WTC11 (cell line): ENCODE data around the gene HECW1. TPM values are rescaled to one million over a fixed set of nuclear protein-coding genes. Genes with fewer than 3 reads are reported as not detected.

Experiments used
- ATAC-seq: fragments of 200-7000 bp; cut with Tn5 transposase; 2 replicates; pipeline ENCODE4 v1.10.0; 2021; ENCODE audit warnings: mild to moderate bottlenecking, moderate library complexity
- CTCF ChIA-PET: fragments of 300-600 bp; sonication (Branson Sonifier 250); formaldehyde crosslinking; loops from one replicate; lab custom pipeline; 2021; ENCODE audit warnings: antibody characterized with exemption; lab: Charles Lee
- POLR2A ChIA-PET: fragments of 350-600 bp; sonication (Branson Sonifier 250); formaldehyde crosslinking; loops from one replicate; lab custom pipeline; 2021; ENCODE audit warnings: antibody characterized with exemption; lab: Charles Lee
- DNase-seq: peaks from one replicate; pipeline ENCODE4 v3.0.0; 2021; ENCODE audit warnings: low spot score
- H3K27ac Mint-ChIP-seq: 2 replicates; pipeline ENCODE4 v1.8.0; 2021; ENCODE audit warnings: mixed read lengths
- H3K27me3 Mint-ChIP-seq: 2 replicates; pipeline ENCODE4 v1.8.0; 2021; ENCODE audit warnings: low read depth, mild to moderate bottlenecking, moderate library complexity, mixed read lengths
- H3K36me3 Mint-ChIP-seq: 2 replicates; pipeline ENCODE4 v1.8.0; 2021; ENCODE audit warnings: mixed read lengths
- H3K4me1 Mint-ChIP-seq: 2 replicates; pipeline ENCODE4 v1.8.0; 2022; ENCODE audit warnings: mixed read lengths
- H3K4me3 Mint-ChIP-seq: 2 replicates; pipeline ENCODE4 v1.8.0; 2021; ENCODE audit warnings: mild to moderate bottlenecking, moderate library complexity, mixed read lengths
- H3K9me3 Mint-ChIP-seq: 2 replicates; pipeline ENCODE4 v1.8.0; 2021; ENCODE audit warnings: mixed read lengths
- ATF1 ChIP-seq: sonication (generic); formaldehyde crosslinking; IDR thresholded peaks from 2 replicates; pipeline ENCODE4 v1.8.1; 2023; ENCODE audit warnings: mild to moderate bottlenecking, moderate library complexity, missing genetic modification reagents
- ATF6 ChIP-seq: sonication (generic); formaldehyde crosslinking; IDR thresholded peaks from 2 replicates; pipeline ENCODE4 v1.8.1; 2023; ENCODE audit warnings: mild to moderate bottlenecking, missing genetic modification reagents
- CTCF ChIP-seq: fragments of 200-600 bp; IDR thresholded peaks from 2 replicates; pipeline ENCODE4 v1.8.0; 2022; ENCODE audit warnings: antibody characterized with exemption
- E2F5 ChIP-seq: sonication (generic); formaldehyde crosslinking; IDR thresholded peaks from 2 replicates; pipeline ENCODE4 v1.8.1; 2022; ENCODE audit warnings: mild to moderate bottlenecking, moderate library complexity, missing genetic modification reagents
- ESRRA ChIP-seq: sonication (generic); formaldehyde crosslinking; IDR thresholded peaks from 2 replicates; pipeline ENCODE4 v1.8.1; 2022; ENCODE audit warnings: mild to moderate bottlenecking, missing genetic modification reagents, borderline replicate concordance
- ETV6 ChIP-seq: sonication (generic); formaldehyde crosslinking; IDR thresholded peaks from 2 replicates; pipeline ENCODE4 v1.8.1; 2022; ENCODE audit warnings: mild to moderate bottlenecking, missing genetic modification reagents
- FOXK1 ChIP-seq: sonication (generic); formaldehyde crosslinking; IDR thresholded peaks from 2 replicates; pipeline ENCODE4 v1.8.0; 2022; ENCODE audit warnings: mild to moderate bottlenecking, moderate library complexity, missing genetic modification reagents
- JAZF1 ChIP-seq: fragments of 250-450 bp; sonication (Bioruptor Pico); IDR thresholded peaks from 2 replicates; pipeline ENCODE4 v1.9.0; 2021; ENCODE audit warnings: moderate library complexity, mild to moderate bottlenecking, inconsistent platforms
- MXD4 ChIP-seq: fragments of 250-450 bp; sonication (Bioruptor Pico); IDR thresholded peaks from 2 replicates; pipeline ENCODE4 v1.8.0; 2021; ENCODE audit warnings: mild to moderate bottlenecking, moderate library complexity, borderline replicate concordance
- MYBL2 ChIP-seq: sonication (generic); formaldehyde crosslinking; IDR thresholded peaks from 2 replicates; pipeline ENCODE4 v1.8.1; 2023; ENCODE audit warnings: mild to moderate bottlenecking, moderate library complexity, missing genetic modification reagents
- SMAD4 ChIP-seq: sonication (generic); formaldehyde crosslinking; IDR thresholded peaks from 2 replicates; pipeline ENCODE4 v1.8.0; 2022; ENCODE audit warnings: mild to moderate bottlenecking, missing genetic modification reagents
- SOX15 ChIP-seq: fragments of 250-450 bp; sonication (Bioruptor Pico); IDR thresholded peaks from 2 replicates; pipeline ENCODE4 v1.9.0; 2021; ENCODE audit warnings: mild to moderate bottlenecking
- TP53 ChIP-seq: sonication (generic); formaldehyde crosslinking; IDR thresholded peaks from 2 replicates; pipeline ENCODE4 v1.8.1; 2023; ENCODE audit warnings: mild to moderate bottlenecking, missing genetic modification reagents
- ZNF121 ChIP-seq: sonication (generic); formaldehyde crosslinking; IDR thresholded peaks from 2 replicates; pipeline ENCODE4 v1.8.0; 2023; ENCODE audit warnings: missing genetic modification reagents
- ZNF396 ChIP-seq: fragments of 250-450 bp; sonication (Bioruptor Pico); IDR thresholded peaks from 2 replicates; pipeline ENCODE4 v1.8.0; 2021; ENCODE audit warnings: mild to moderate bottlenecking, moderate library complexity, borderline replicate concordance
- ZNF671 ChIP-seq: fragments of 250-450 bp; sonication (Bioruptor Pico); IDR thresholded peaks from 2 replicates; pipeline ENCODE4 v1.8.0; 2021; ENCODE audit warnings: mild to moderate bottlenecking
- total RNA-seq: library from RNA; stranded (reverse); gene quantifications from 3 replicates; pipeline ENCODE4 v1.2.3, GENCODE V29; 2021
- TF ChIP-seq, protein P1 (sequence below): sonication (generic); formaldehyde crosslinking; IDR thresholded peaks from 2 replicates; pipeline ENCODE4 v1.8.0; 2022; ENCODE audit warnings: missing genetic modification reagents
- TF ChIP-seq, protein P2 (sequence below): sonication (generic); formaldehyde crosslinking; IDR thresholded peaks from 2 replicates; pipeline ENCODE4 v1.8.1; 2023; ENCODE audit warnings: mild to moderate bottlenecking, moderate library complexity, missing genetic modification reagents
- TF ChIP-seq, protein P3 (sequence below): fragments of 250-450 bp; sonication (Bioruptor Pico); IDR thresholded peaks from 2 replicates; pipeline ENCODE4 v1.9.0; 2021; ENCODE audit warnings: mild to moderate bottlenecking

The HECW1 gene
- total RNA-seq, 1 experiment from 2014 or later = 6.1 TPM

GRCh38 chr7:43317075-43317474, 204.6 kb downstream of the HECW1 start:
- no peak for ATAC-seq
- CTCF ChIA-PET = interaction anchor here (1.3 to 2.1 kb wide), 2 partner anchors 12 to 123 kb away, joined by 3 to 6 read pairs; no protein-coding TSS in a partner anchor
- no peak overlapping the region for H3K4me3 Mint-ChIP-seq

GRCh38 chr7:43318188-43318770, 205.8 kb downstream of the HECW1 start:
- no peak overlapping the region for H3K27ac Mint-ChIP-seq
- ATAC-seq = no peak
- H3K27me3 Mint-ChIP-seq = no peaks in the 10 kb centered on the region
- ChIA-PET CTCF (no interaction called here), POLR2A (interaction anchor here (0.7 kb wide), 1 partner anchor 20 kb away, joined by 4 read pairs; no protein-coding TSS in a partner anchor)
- peaks cover 9% of the 10 kb centered on the region for H3K4me1 Mint-ChIP-seq
- no peak overlapping the region for H3K4me3 Mint-ChIP-seq
- H3K9me3 Mint-ChIP-seq = no peaks in the 10 kb centered on the region
- DNase-seq = no peak
- H3K36me3 Mint-ChIP-seq = no peaks in the 10 kb centered on the region
- TF ChIP-seq, protein P1, sequence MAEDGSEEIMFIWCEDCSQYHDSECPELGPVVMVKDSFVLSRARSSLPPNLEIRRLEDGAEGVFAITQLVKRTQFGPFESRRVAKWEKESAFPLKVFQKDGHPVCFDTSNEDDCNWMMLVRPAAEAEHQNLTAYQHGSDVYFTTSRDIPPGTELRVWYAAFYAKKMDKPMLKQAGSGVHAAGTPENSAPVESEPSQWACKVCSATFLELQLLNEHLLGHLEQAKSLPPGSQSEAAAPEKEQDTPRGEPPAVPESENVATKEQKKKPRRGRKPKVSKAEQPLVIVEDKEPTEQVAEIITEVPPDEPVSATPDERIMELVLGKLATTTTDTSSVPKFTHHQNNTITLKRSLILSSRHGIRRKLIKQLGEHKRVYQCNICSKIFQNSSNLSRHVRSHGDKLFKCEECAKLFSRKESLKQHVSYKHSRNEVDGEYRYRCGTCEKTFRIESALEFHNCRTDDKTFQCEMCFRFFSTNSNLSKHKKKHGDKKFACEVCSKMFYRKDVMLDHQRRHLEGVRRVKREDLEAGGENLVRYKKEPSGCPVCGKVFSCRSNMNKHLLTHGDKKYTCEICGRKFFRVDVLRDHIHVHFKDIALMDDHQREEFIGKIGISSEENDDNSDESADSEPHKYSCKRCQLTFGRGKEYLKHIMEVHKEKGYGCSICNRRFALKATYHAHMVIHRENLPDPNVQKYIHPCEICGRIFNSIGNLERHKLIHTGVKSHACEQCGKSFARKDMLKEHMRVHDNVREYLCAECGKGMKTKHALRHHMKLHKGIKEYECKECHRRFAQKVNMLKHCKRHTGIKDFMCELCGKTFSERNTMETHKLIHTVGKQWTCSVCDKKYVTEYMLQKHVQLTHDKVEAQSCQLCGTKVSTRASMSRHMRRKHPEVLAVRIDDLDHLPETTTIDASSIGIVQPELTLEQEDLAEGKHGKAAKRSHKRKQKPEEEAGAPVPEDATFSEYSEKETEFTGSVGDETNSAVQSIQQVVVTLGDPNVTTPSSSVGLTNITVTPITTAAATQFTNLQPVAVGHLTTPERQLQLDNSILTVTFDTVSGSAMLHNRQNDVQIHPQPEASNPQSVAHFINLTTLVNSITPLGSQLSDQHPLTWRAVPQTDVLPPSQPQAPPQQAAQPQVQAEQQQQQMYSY (CRISPR knock-in tag) = no peak
- TF ChIP-seq ATF1 = no peak
- no peak for TF ChIP-seq FOXK1 (CRISPR knock-in tag)
- no peak for TF ChIP-seq MYBL2 (CRISPR knock-in tag)
- no peak for TF ChIP-seq TP53 (CRISPR knock-in tag)
- TF ChIP-seq ETV6 (CRISPR knock-in tag) = no peak
- TF ChIP-seq E2F5 (CRISPR knock-in tag) = no peak
- no peak for TF ChIP-seq ATF6
- TF ChIP-seq, protein P2, sequence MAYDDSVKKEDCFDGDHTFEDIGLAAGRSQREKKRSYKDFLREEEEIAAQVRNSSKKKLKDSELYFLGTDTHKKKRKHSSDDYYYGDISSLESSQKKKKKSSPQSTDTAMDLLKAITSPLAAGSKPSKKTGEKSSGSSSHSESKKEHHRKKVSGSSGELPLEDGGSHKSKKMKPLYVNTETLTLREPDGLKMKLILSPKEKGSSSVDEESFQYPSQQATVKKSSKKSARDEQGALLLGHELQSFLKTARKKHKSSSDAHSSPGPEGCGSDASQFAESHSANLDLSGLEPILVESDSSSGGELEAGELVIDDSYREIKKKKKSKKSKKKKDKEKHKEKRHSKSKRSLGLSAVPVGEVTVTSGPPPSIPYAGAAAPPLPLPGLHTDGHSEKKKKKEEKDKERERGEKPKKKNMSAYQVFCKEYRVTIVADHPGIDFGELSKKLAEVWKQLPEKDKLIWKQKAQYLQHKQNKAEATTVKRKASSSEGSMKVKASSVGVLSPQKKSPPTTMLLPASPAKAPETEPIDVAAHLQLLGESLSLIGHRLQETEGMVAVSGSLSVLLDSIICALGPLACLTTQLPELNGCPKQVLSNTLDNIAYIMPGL (CRISPR knock-in tag) = no peak
- no peak for TF ChIP-seq SOX15 (CRISPR knock-in tag)
- no peak for TF ChIP-seq JAZF1 (CRISPR knock-in tag)
- no peak for TF ChIP-seq ZNF121 (CRISPR knock-in tag)

More at GRCh38 chr7:43317075-43317474, 204.6 kb downstream of the HECW1 start:
- TF ChIP-seq ZNF671 (CRISPR knock-in tag) = no peak
- TF ChIP-seq, protein P3, sequence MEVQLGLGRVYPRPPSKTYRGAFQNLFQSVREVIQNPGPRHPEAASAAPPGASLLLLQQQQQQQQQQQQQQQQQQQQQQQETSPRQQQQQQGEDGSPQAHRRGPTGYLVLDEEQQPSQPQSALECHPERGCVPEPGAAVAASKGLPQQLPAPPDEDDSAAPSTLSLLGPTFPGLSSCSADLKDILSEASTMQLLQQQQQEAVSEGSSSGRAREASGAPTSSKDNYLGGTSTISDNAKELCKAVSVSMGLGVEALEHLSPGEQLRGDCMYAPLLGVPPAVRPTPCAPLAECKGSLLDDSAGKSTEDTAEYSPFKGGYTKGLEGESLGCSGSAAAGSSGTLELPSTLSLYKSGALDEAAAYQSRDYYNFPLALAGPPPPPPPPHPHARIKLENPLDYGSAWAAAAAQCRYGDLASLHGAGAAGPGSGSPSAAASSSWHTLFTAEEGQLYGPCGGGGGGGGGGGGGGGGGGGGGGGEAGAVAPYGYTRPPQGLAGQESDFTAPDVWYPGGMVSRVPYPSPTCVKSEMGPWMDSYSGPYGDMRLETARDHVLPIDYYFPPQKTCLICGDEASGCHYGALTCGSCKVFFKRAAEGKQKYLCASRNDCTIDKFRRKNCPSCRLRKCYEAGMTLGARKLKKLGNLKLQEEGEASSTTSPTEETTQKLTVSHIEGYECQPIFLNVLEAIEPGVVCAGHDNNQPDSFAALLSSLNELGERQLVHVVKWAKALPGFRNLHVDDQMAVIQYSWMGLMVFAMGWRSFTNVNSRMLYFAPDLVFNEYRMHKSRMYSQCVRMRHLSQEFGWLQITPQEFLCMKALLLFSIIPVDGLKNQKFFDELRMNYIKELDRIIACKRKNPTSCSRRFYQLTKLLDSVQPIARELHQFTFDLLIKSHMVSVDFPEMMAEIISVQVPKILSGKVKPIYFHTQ (CRISPR knock-in tag) = no peak
- no peak for TF ChIP-seq ESRRA (CRISPR knock-in tag)
- TF ChIP-seq ZNF396 (CRISPR knock-in tag) = no peak
- no peak for TF ChIP-seq SMAD4 (CRISPR knock-in tag)
- TF ChIP-seq JAZF1 (CRISPR knock-in tag) = no peak
- TF ChIP-seq CTCF = no peak
- no peak for TF ChIP-seq MXD4 (CRISPR knock-in tag)
- Mint-ChIP-seq H3K4me1 (peaks cover 9% of the 10 kb centered on the region), H3K27me3 (no peaks in the 10 kb centered on the region), H3K27ac (no peak overlapping the region), H3K9me3 (no peaks in the 10 kb centered on the region), H3K36me3 (no peaks in the 10 kb centered on the region)
- no peak for DNase-seq
- POLR2A ChIA-PET = no interaction called here
